K562 (cell line): ENCODE measurements around the gene LIMS2. TPM values are rescaled to one million over a fixed set of nuclear protein-coding genes. Genes with fewer than 3 reads are reported as not detected.

Experiments used
- E2F4 ChIP-seq: sonication (generic); formaldehyde crosslinking; IDR thresholded peaks from 2 replicates; pipeline ENCODE4 v1.8.0; 2022; ENCODE audit warnings: mild to moderate bottlenecking, low read depth, missing genetic modification reagents
- KAT7 ChIP-seq: sonication (generic); formaldehyde crosslinking; IDR thresholded peaks from 2 replicates; pipeline ENCODE4 v1.8.0; 2022; ENCODE audit warnings: missing genetic modification reagents, mild to moderate bottlenecking, borderline replicate concordance
- KDM1A ChIP-seq, 2 experiments: fragments of 450-650 bp; IDR thresholded peaks; 2 replicates each; pipeline ENCODE4 v1.6.1; 2016; ENCODE audit warnings: mild to moderate bottlenecking in 2 of 2
- KHSRP ChIP-seq: fragments of 450-650 bp; IDR thresholded peaks from 2 replicates; pipeline ENCODE4 v1.6.1; 2017
- MLLT1 ChIP-seq, 2 experiments: fragments of 450-650 bp; IDR thresholded peaks; 2 replicates each; pipeline ENCODE4 v1.6.1; 2016
- MXD1 ChIP-seq: fragments of 250-450 bp; sonication (Bioruptor Pico); IDR thresholded peaks from 2 replicates; pipeline ENCODE4 v1.8.0; 2021; ENCODE audit warnings: borderline replicate concordance, mild to moderate bottlenecking, moderate library complexity; ENCODE audit not compliant: poor library complexity, severe bottlenecking
- NCOA4 ChIP-seq: fragments of 450-650 bp; IDR thresholded peaks from 2 replicates; pipeline ENCODE4 v1.6.1; 2018; ENCODE audit warnings: mild to moderate bottlenecking; ENCODE audit not compliant: partially characterized antibody
- PHF21A ChIP-seq: fragments of 450-650 bp; IDR thresholded peaks from 2 replicates; pipeline ENCODE4 v1.6.1; 2017; ENCODE audit warnings: low read depth, borderline replicate concordance
- YY1 ChIP-seq, 3 experiments: IDR thresholded peaks; 2 replicates each; pipeline ENCODE4 v1.6.1; 2011; ENCODE audit warnings: low read length in 2 of 3, mild to moderate bottlenecking in 2 of 3, moderate library complexity in 2 of 3, borderline replicate concordance in 1 of 3, control low read depth in 1 of 3, low read depth in 1 of 3; ENCODE audit not compliant: insufficient read depth in 3 of 3, insufficient replicate concordance in 2 of 3, control insufficient read depth in 1 of 3, insufficient read length in 1 of 3; ENCODE audit errors: extremely low read depth in 1 of 3
- ZNF639 ChIP-seq, 2 experiments: fragments of 200-800 bp in 1 of 2; sonication (Bioruptor generic) in 1 of 2; sonication (generic) in 1 of 2; formaldehyde crosslinking in 1 of 2; IDR thresholded peaks in 1 of 2; conservative IDR thresholded peaks in 1 of 2; 2 replicates each; pipeline versions ENCODE4 v1.5.0 to v1.6.1; 2016 to 2020; ENCODE audit warnings: missing compliant biosample characterization in 1 of 2, missing genetic modification characterization in 1 of 2, missing genetic modification reagents in 1 of 2
- ZNF785 ChIP-seq: fragments of 250-450 bp; sonication (Bioruptor Pico); IDR thresholded peaks from 2 replicates; pipeline ENCODE4 v1.4.0; 2020; ENCODE audit warnings: mild to moderate bottlenecking
- polyA plus RNA-seq, 8 experiments: library from polyadenylated mRNA; depleted of rRNA in 4 of 8; stranded (reverse) in 5 of 8; unstranded in 3 of 8; fragments of >200 nt; fragmentation: Nextera tagmentation in 2 of 8; fragmentation: Illumina TruSeq in 1 of 8; extraction: Ambion mirVana in 2 of 8; extraction: Trizol in 1 of 8; gene quantifications; 2 replicates each; pipeline versions ENCODE4 v1.2.1 to v1.2.3, GENCODE V29; 2011 to 2014; ENCODE audit warnings: inconsistent platforms in 1 of 8, missing spikeins in 1 of 8
- total RNA-seq, 7 experiments: library from RNA; depleted of rRNA in 6 of 7; stranded (reverse); fragments of >200 nt in 6 of 7; fragmentation: Illumina TruSeq in 2 of 7; extraction: Trizol in 2 of 7; gene quantifications; 2 replicates each; pipeline versions ENCODE4 v1.2.1 to v1.2.3, GENCODE V29; 2011 to 2021; ENCODE audit warnings: low replicate concordance in 1 of 7
- TF ChIP-seq, protein P1 (sequence below): sonication (generic); formaldehyde crosslinking; IDR thresholded peaks from 2 replicates; pipeline ENCODE4 v1.8.0; 2022; ENCODE audit warnings: mild to moderate bottlenecking, missing genetic modification reagents, borderline replicate concordance
- TF ChIP-seq, protein P2 (sequence below): sonication (generic); formaldehyde crosslinking; IDR thresholded peaks from 2 replicates; pipeline ENCODE4 v1.8.0; 2022; ENCODE audit warnings: missing genetic modification reagents, mild to moderate bottlenecking, borderline replicate concordance

Gene LIMS2
- total and polyA plus RNA-seq, 9 of the 15 experiments (the other 6 are each of a cell fraction or from before 2014, with no cell fraction given) = 0.04 to 0.22 TPM; not detected in 7

- TF ChIP-seq KHSRP = no peak
- peak in 2 of 3 experiments; percentile 25 to 46 for TF ChIP-seq YY1 (IDR thresholded peaks at IDR 0.05; ENCODE audit: borderline replicate concordance in 1 of 3, control insufficient read depth in 1 of 3, extremely low read depth in 1 of 3, insufficient read depth in 3 of 3, insufficient read length in 1 of 3, insufficient replicate concordance in 2 of 3, low read depth in 1 of 3, low read length in 2 of 3)
- TF ChIP-seq NCOA4 = no peak
- TF ChIP-seq, protein P1, sequence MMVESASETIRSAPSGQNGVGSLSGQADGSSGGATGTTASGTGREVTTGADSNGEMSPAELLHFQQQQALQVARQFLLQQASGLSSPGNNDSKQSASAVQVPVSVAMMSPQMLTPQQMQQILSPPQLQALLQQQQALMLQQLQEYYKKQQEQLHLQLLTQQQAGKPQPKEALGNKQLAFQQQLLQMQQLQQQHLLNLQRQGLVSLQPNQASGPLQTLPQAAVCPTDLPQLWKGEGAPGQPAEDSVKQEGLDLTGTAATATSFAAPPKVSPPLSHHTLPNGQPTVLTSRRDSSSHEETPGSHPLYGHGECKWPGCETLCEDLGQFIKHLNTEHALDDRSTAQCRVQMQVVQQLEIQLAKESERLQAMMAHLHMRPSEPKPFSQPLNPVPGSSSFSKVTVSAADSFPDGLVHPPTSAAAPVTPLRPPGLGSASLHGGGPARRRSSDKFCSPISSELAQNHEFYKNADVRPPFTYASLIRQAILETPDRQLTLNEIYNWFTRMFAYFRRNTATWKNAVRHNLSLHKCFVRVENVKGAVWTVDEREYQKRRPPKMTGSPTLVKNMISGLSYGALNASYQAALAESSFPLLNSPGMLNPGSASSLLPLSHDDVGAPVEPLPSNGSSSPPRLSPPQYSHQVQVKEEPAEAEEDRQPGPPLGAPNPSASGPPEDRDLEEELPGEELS (CRISPR knock-in tag) = no peak
- TF ChIP-seq ZNF785 (CRISPR knock-in tag) = no peak
- 0 out of 2 replicates have a peak, but pooled peaks have one; percentile 46 for TF ChIP-seq E2F4 (CRISPR knock-in tag)
- peak in 1 of 2 experiments; percentile 53; a peak in 1 of 4 replicates for TF ChIP-seq ZNF639 (CRISPR knock-in tag; conservative IDR thresholded peaks at IDR 0.05 in 1 of 2, IDR thresholded peaks at IDR 0.05 in 1 of 2)
- TF ChIP-seq MXD1 (CRISPR knock-in tag) = peak; percentile 76
- TF ChIP-seq PHF21A = 0 out of 2 replicates have a peak, but pooled peaks have one; percentile 12
- TF ChIP-seq MLLT1 (IDR thresholded peaks at IDR 0.05) = peak in 1 of 2 experiments; percentile 24; a peak in 1 of 4 replicates
- peak; percentile 88 for TF ChIP-seq KAT7 (CRISPR knock-in tag)
- TF ChIP-seq KDM1A (IDR thresholded peaks at IDR 0.05) = peak; percentile 61 to 69
- TF ChIP-seq, protein P2, sequence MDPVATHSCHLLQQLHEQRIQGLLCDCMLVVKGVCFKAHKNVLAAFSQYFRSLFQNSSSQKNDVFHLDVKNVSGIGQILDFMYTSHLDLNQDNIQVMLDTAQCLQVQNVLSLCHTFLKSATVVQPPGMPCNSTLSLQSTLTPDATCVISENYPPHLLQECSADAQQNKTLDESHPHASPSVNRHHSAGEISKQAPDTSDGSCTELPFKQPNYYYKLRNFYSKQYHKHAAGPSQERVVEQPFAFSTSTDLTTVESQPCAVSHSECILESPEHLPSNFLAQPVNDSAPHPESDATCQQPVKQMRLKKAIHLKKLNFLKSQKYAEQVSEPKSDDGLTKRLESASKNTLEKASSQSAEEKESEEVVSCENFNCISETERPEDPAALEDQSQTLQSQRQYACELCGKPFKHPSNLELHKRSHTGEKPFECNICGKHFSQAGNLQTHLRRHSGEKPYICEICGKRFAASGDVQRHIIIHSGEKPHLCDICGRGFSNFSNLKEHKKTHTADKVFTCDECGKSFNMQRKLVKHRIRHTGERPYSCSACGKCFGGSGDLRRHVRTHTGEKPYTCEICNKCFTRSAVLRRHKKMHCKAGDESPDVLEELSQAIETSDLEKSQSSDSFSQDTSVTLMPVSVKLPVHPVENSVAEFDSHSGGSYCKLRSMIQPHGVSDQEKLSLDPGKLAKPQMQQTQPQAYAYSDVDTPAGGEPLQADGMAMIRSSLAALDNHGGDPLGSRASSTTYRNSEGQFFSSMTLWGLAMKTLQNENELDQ = peak; percentile 71; the same call in 1 of the 2 replicates
Measured at GRCh38 chr2:127700527-127701192, 25.3 kb upstream of the LIMS2 start (continued).
